Cardiac fibroblast (primary cell): ENCODE data around the gene NMNAT2.

Source experiments
- DNase-seq, 2 donors: peaks; one replicate each; pipeline versions ENCODE4 v3.0.0 to v3.0.0-alpha.2; 2010; ENCODE audit warnings: low read depth in 2 of 2
- H3K4me3 ChIP-seq, 2 donors: replicated peaks in 1 of 2; 1 replicate in 1 of 2; 2 replicates in 1 of 2; pipeline ENCODE4 v1.5.1; 2011; ENCODE audit warnings: low read depth in 2 of 2, low read length in 2 of 2, mild to moderate bottlenecking in 2 of 2, moderate library complexity in 1 of 2
- CTCF ChIP-seq: IDR thresholded peaks from one replicate; pipeline ENCODE4 v1.5.1; 2011; ENCODE audit warnings: low read depth, mild to moderate bottlenecking, low read length, inconsistent platforms

The NMNAT2 gene

DNA sequence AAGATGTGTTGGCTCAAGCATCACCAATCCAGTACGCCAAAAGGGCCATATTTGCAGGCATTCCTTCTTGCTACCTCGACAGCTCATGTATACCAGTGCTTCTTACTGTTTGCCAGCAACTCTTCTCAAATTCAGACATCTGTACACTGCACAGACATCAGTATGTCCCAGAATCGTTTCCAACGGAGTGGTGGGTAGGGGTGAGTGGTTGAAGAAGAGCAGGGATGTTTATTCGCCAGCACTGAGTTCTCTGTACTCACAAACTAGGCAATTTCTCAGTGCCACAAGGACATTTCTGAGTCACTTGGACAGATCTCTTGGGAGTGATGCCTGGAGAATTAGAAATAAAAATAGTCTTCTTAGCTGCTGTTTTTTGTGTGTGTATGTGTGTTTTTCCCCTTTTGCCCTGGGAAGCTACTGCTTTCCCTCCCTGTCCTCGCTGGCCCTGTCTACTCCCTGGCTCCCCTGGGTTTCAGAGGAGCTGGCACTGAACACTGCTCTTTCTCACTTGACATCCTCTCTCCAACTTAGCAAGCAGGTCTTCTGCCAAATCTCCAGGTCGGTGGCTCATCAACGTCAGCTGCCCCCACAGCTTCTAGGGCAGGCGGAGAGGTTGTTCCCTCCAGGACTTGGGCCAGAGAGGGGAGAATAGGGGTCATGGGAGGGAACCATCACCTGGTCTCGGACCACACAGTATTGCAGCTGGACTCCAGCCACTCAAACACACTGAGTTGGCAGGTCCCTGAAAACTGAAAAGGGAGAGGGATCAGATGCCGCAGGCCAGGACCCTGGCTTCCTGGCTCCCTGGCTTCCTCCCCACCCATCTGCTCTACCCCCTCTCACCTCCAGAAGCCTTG, 90.5 kb downstream of the NMNAT2 start:
- peak in 1 of 2 donors; percentile 38 for DNase-seq
- TF ChIP-seq CTCF, result no peak
- no peak overlapping the region for H3K4me3 ChIP-seq

GRCh38 chr1:183323849-183324683, 94.1 kb downstream of the NMNAT2 start:
- no peak for DNase-seq
- H3K4me3 ChIP-seq, result no peak overlapping the region
- TF ChIP-seq CTCF, result no peak

DNA sequence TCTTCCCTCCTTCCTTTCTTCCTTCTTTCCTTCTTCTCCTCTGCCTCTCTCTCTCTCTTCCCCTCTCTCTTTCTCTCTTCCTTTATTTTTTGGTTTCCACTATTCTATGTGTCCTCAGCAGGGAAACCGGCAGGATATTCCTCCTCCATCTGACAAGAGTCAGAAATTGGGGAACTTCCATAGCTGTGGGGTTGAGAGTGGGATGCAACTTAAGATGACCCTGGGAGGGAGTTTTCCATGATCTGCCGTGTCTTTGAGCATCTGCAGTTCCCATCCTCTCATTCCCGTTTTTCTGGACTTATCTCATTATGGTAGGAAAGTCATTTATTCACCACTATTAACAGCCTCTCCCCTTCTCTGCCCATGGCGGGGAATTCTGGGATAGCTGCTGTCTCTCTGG, 98.6 kb downstream of the NMNAT2 start:
- no peak for DNase-seq
- TF ChIP-seq CTCF, result no peak
- H3K4me3 ChIP-seq, result no peak overlapping the region

- H3K4me3 ChIP-seq, result no peak overlapping the region
- DNase-seq, result no peak
- TF ChIP-seq CTCF, result no peak
Measured at GRCh38 chr1:183319051-183319450, 99.1 kb downstream of the NMNAT2 start.

DNA sequence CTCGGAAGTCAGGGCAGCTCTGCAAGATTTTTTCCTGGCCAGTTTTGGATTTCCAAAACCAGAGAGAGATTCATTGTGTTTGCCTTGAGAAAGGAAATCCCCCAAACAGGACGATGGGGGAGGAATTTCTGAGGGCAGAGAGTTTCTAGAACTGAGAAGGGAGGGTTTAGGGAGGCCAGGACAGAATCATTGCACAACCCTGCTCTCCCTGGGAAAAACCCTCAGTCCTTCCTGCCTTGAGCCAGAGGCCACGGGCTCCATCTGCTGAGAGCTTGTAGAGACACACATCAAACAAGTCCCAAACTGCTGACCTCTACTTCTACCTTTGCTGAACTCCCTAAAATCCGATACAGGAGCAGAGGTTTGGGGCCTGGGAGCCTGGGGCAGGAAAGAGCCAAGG, 99.7 kb downstream of the NMNAT2 start:
- DNase-seq, result peak; percentile 97
- TF ChIP-seq CTCF, result peak; percentile 79
- no peak overlapping the region for H3K4me3 ChIP-seq

- no peak for TF ChIP-seq CTCF
- no peak overlapping the region for H3K4me3 ChIP-seq
- DNase-seq, result no peak
Measured at GRCh38 chr1:183315991-183316758, 102.0 kb downstream of the NMNAT2 start.
